GM12878 (cell line): ENCODE data around the gene METAP1D. TPM values are rescaled to one million over a fixed set of nuclear protein-coding genes. Genes with fewer than 3 reads are reported as not detected.

ENCODE experiments used
- ATAC-seq: fragments of 200-7000 bp; cut with Tn5 transposase; 3 replicates; pipeline ENCODE4 v1.9.1; 2020; ENCODE audit warnings: mild to moderate bottlenecking, moderate library complexity
- BruUV-seq: library from RNA; stranded (reverse); fragments of 400-500 nt; replicated peaks from 2 replicates; lab custom pipeline; 2021; lab: Mats Ljungman, UMichigan
- CTCF ChIA-PET: fragments of 300-600 bp; sonication (Branson Sonifier 250); formaldehyde crosslinking; extraction: SDS; loops from one replicate; lab custom pipeline; 2021; ENCODE audit warnings: inconsistent platforms; lab: Yijun Ruan, JAX
- POLR2A ChIA-PET: fragments of 350-600 bp; formaldehyde crosslinking; extraction: SDS; loops from one replicate; lab custom pipeline; 2021; ENCODE audit warnings: inconsistent platforms; lab: Charles Lee
- RAD21 ChIA-PET: fragments of 300-600 bp; sonication (Branson Sonifier 250); formaldehyde crosslinking; loops from one replicate; lab custom pipeline; 2023; ENCODE audit warnings: antibody characterized with exemption; ENCODE audit not compliant: unreplicated experiment; lab: Charles Lee
- SMC1A ChIA-PET: fragments of 300-600 bp; sonication (Branson Sonifier 250); formaldehyde crosslinking; loops from one replicate; lab custom pipeline; 2023; ENCODE audit not compliant: unreplicated experiment, uncharacterized antibody; lab: Charles Lee
- DNase-seq: peaks from one replicate; pipeline ENCODE4 v3.0.0-alpha.2; 2011; ENCODE audit warnings: low read depth, low spot score
- FAIRE-seq: peaks from 3 replicates; lab custom pipeline; 2011; peaks lifted over from hg19 to GRCh38; lab: Jason Lieb, UNC
- H2AFZ ChIP-seq: 2 replicates; pipeline ENCODE4 v1.6.0; 2011; ENCODE audit warnings: low read depth, low read length, control low read depth; ENCODE audit not compliant: control insufficient read depth
- H3K27ac ChIP-seq: 2 replicates; pipeline ENCODE4 v1.5.1; 2011; ENCODE audit warnings: control low read depth; ENCODE audit not compliant: control insufficient read depth, insufficient read depth
- H3K27me3 ChIP-seq, 2 experiments: replicated peaks in 1 of 2; 2 replicates each; pipeline versions ENCODE4 v1.6.0 to v1.6.1; 2011; ENCODE audit warnings: low read length in 1 of 2; ENCODE audit not compliant: control insufficient read depth in 2 of 2, insufficient read depth in 2 of 2
- H3K36me3 ChIP-seq, 2 experiments: 2 replicates each; pipeline ENCODE4 v1.5.1; 2011; ENCODE audit warnings: low read length in 1 of 2; ENCODE audit not compliant: control insufficient read depth in 2 of 2, insufficient read depth in 2 of 2
- H3K4me1 ChIP-seq: 2 replicates; pipeline ENCODE4 v1.6.1; 2011; ENCODE audit warnings: mild to moderate bottlenecking, low read length, moderate library complexity, mixed read lengths; ENCODE audit not compliant: control insufficient read depth, insufficient read depth
- H3K4me2 ChIP-seq: 2 replicates; pipeline ENCODE4 v1.6.0; 2011; ENCODE audit warnings: control low read depth; ENCODE audit not compliant: control insufficient read depth, insufficient read depth
- H3K4me3 ChIP-seq: fragments of 200-600 bp; sonication (generic); 2 replicates; pipeline ENCODE4 v1.5.1; 2016
- H3K79me2 ChIP-seq: 2 replicates; pipeline ENCODE4 v1.6.0; 2011; ENCODE audit warnings: low read length; ENCODE audit not compliant: control insufficient read depth, insufficient read depth
- H3K9ac ChIP-seq: 2 replicates; pipeline ENCODE4 v1.8.0; 2011; ENCODE audit warnings: low read length, control low read depth, mixed read lengths; ENCODE audit not compliant: control insufficient read depth, insufficient read depth
- H3K9me3 ChIP-seq: replicated peaks from 3 replicates; pipeline ENCODE4 v1.5.1; 2011; ENCODE audit warnings: mild to moderate bottlenecking, low read length; ENCODE audit not compliant: control insufficient read depth, insufficient read depth
- H4K20me1 ChIP-seq: 2 replicates; pipeline ENCODE4 v1.6.0; 2011; ENCODE audit not compliant: control insufficient read depth, insufficient read depth
- BCLAF1 ChIP-seq: fragments of 450-650 bp; IDR thresholded peaks from 2 replicates; pipeline ENCODE4 v1.6.1; 2017; ENCODE audit warnings: antibody characterized with exemption, mild to moderate bottlenecking, moderate library complexity
- BRCA1 ChIP-seq: IDR thresholded peaks from 2 replicates; pipeline ENCODE4 v1.6.1; 2011; ENCODE audit warnings: low read depth, low read length, improper control_type of control experiment
- EZH2 ChIP-seq: IDR thresholded peaks from 2 replicates; pipeline ENCODE4 v1.6.1; 2012; ENCODE audit warnings: low read depth, mild to moderate bottlenecking, control low read depth, inconsistent platforms, low read length, borderline replicate concordance; ENCODE audit not compliant: control insufficient read depth
- JUND ChIP-seq: IDR thresholded peaks from 2 replicates; pipeline ENCODE4 v1.6.1; 2012; ENCODE audit warnings: low read depth, mild to moderate bottlenecking, low read length, improper control_type of control experiment, moderate library complexity
- KAT2A ChIP-seq: conservative IDR thresholded peaks from 2 replicates; pipeline ENCODE4 v1.6.1; 2011; ENCODE audit warnings: low read depth, low read length; ENCODE audit not compliant: control insufficient read depth
- MTA2 ChIP-seq: fragments of 450-650 bp; IDR thresholded peaks from 2 replicates; pipeline ENCODE4 v1.6.1; 2016; ENCODE audit warnings: low read depth, mild to moderate bottlenecking, moderate library complexity
- WGBS: methylation state at CpG from one replicate; pipeline ENCODE4 v1.1.6; 2016; ENCODE audit warnings: low lambda C conversion rate; ENCODE audit not compliant: insufficient replicate concordance, insufficient coverage; ENCODE audit errors: missing lambda C conversion rate; 5-methylcytosine and 5-hydroxymethylcytosine counted together
- in situ Hi-C: fragments of 300-500 bp; cut with MboI; formaldehyde crosslinking; loops from 9 replicates; pipeline ENCODE4 v1.14.3; 2018; ENCODE audit warnings: mixed read lengths
- intact Hi-C: fragments of 100-400 bp; cut with micrococcal nuclease; formaldehyde crosslinking; loops from one replicate; pipeline ENCODE4 v1.14.2; 2022; ENCODE audit not compliant: unreplicated experiment
- polyA plus RNA-seq, 11 experiments: library from polyadenylated mRNA; depleted of rRNA in 4 of 11; unstranded in 6 of 11; stranded (reverse) in 5 of 11; fragments of >200 nt; fragmentation: Nextera tagmentation in 4 of 11; fragmentation: Illumina TruSeq in 1 of 11; extraction: Ambion mirVana in 4 of 11; extraction: Trizol in 1 of 11; gene quantifications; 1 replicate in 1 of 11; 2 replicates in 10 of 11; pipeline versions ENCODE4 v1.2.1 to v1.2.3, GENCODE V29; 2011 to 2016; ENCODE audit warnings: inconsistent platforms in 2 of 11, missing spikeins in 2 of 11, low read depth in 1 of 11
- total RNA-seq, 4 experiments: library from RNA; depleted of rRNA in 3 of 4; stranded (reverse); fragments of >200 nt in 3 of 4; fragmentation: Illumina TruSeq in 1 of 4; extraction: Trizol in 1 of 4; gene quantifications; 2 replicates each; pipeline versions ENCODE4 v1.2.1 to v1.2.3, GENCODE V29; 2013 to 2021
- TF ChIP-seq, protein P1 (sequence below): IDR thresholded peaks from 2 replicates; pipeline ENCODE4 v1.6.1; 2012; ENCODE audit warnings: improper control_type of control experiment, low read depth, low read length; ENCODE audit not compliant: insufficient replicate concordance
- TF ChIP-seq, protein P2 (sequence below): fragments of 450-650 bp; IDR thresholded peaks from 2 replicates; pipeline ENCODE4 v1.6.1; 2017; ENCODE audit warnings: mild to moderate bottlenecking, moderate library complexity

METAP1D gene
- total and polyA plus RNA-seq, 10 of the 15 experiments (the other 5 are each of a cell fraction or from before 2014, with no cell fraction given) = 4.5 to 12.1 (median 7.8) TPM

DNA sequence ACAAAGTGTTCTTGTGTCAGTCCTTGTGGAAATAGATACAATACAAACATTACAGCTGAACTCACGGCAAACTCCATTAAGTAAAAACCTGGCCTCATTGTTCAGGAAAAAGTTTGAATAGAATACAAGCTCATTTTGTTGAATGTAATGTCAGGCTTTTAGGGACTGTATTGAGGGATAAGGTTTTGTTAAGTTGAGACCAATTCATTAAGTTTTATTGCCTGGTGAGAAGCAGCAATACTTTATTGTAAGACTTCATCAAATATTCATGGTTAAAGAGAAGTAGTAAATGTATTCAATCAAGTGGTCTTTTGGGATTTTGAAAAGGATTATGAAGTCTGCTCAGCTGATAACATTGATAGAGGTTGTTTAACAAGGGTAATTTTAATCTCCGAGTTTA is 35.4 kb upstream of the METAP1D start:
- Histone ChIP-seq H3K9me3 (no peaks in the 10 kb centered on the region), H3K27ac (no peak overlapping the region), H3K27me3 (no peaks in the 10 kb centered on the region), H3K4me3 (no peak overlapping the region), H3K79me2 (no peaks in the 10 kb centered on the region), H2AFZ (no peak overlapping the region), H3K4me1 (no peaks in the 10 kb centered on the region), H3K9ac (no peak overlapping the region), H4K20me1 (no peaks in the 10 kb centered on the region), H3K36me3 (peaks cover 1 to 3% of the 10 kb centered on the region in 2 experiments; a peak in 2 of 4 replicates), H3K4me2 (no peak overlapping the region)
- 79% methylated on average over 2 of the region's 2 CpGs for WGBS
- ChIA-PET SMC1A (interaction anchor here (0.8 to 1.1 kb wide), 2 partner anchors 9 to 100 kb away, joined by 3 read pairs; no protein-coding TSS in a partner anchor), POLR2A (no interaction called here), CTCF (interaction anchor here (0.6 kb wide), 1 partner anchor 14 kb away, joined by 3 read pairs; no protein-coding TSS in a partner anchor), RAD21 (no interaction called here)
- TF ChIP-seq BRCA1 = no peak
- no peak for TF ChIP-seq JUND
- TF ChIP-seq MTA2 = no peak
- TF ChIP-seq, protein P1, sequence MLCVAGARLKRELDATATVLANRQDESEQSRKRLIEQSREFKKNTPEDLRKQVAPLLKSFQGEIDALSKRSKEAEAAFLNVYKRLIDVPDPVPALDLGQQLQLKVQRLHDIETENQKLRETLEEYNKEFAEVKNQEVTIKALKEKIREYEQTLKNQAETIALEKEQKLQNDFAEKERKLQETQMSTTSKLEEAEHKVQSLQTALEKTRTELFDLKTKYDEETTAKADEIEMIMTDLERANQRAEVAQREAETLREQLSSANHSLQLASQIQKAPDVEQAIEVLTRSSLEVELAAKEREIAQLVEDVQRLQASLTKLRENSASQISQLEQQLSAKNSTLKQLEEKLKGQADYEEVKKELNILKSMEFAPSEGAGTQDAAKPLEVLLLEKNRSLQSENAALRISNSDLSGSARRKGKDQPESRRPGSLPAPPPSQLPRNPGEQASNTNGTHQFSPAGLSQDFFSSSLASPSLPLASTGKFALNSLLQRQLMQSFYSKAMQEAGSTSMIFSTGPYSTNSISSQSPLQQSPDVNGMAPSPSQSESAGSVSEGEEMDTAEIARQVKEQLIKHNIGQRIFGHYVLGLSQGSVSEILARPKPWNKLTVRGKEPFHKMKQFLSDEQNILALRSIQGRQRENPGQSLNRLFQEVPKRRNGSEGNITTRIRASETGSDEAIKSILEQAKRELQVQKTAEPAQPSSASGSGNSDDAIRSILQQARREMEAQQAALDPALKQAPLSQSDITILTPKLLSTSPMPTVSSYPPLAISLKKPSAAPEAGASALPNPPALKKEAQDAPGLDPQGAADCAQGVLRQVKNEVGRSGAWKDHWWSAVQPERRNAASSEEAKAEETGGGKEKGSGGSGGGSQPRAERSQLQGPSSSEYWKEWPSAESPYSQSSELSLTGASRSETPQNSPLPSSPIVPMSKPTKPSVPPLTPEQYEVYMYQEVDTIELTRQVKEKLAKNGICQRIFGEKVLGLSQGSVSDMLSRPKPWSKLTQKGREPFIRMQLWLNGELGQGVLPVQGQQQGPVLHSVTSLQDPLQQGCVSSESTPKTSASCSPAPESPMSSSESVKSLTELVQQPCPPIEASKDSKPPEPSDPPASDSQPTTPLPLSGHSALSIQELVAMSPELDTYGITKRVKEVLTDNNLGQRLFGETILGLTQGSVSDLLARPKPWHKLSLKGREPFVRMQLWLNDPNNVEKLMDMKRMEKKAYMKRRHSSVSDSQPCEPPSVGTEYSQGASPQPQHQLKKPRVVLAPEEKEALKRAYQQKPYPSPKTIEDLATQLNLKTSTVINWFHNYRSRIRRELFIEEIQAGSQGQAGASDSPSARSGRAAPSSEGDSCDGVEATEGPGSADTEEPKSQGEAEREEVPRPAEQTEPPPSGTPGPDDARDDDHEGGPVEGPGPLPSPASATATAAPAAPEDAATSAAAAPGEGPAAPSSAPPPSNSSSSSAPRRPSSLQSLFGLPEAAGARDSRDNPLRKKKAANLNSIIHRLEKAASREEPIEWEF = no peak
- TF ChIP-seq, protein P2, sequence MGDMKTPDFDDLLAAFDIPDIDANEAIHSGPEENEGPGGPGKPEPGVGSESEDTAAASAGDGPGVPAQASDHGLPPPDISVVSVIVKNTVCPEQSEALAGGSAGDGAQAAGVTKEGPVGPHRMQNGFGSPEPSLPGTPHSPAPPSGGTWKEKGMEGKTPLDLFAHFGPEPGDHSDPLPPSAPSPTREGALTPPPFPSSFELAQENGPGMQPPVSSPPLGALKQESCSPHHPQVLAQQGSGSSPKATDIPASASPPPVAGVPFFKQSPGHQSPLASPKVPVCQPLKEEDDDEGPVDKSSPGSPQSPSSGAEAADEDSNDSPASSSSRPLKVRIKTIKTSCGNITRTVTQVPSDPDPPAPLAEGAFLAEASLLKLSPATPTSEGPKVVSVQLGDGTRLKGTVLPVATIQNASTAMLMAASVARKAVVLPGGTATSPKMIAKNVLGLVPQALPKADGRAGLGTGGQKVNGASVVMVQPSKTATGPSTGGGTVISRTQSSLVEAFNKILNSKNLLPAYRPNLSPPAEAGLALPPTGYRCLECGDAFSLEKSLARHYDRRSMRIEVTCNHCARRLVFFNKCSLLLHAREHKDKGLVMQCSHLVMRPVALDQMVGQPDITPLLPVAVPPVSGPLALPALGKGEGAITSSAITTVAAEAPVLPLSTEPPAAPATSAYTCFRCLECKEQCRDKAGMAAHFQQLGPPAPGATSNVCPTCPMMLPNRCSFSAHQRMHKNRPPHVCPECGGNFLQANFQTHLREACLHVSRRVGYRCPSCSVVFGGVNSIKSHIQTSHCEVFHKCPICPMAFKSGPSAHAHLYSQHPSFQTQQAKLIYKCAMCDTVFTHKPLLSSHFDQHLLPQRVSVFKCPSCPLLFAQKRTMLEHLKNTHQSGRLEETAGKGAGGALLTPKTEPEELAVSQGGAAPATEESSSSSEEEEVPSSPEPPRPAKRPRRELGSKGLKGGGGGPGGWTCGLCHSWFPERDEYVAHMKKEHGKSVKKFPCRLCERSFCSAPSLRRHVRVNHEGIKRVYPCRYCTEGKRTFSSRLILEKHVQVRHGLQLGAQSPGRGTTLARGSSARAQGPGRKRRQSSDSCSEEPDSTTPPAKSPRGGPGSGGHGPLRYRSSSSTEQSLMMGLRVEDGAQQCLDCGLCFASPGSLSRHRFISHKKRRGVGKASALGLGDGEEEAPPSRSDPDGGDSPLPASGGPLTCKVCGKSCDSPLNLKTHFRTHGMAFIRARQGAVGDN = no peak
- no peak for TF ChIP-seq BCLAF1
- no peak for TF ChIP-seq EZH2
- TF ChIP-seq KAT2A = no peak
- peak; percentile 68 for FAIRE-seq
- DNase-seq = no peak
- in situ Hi-C loops (no loop called here), intact Hi-C loops (no loop called here)
- BruUV-seq = no TSS peak
- no peak for ATAC-seq
